Prostate gland (tissue), 2 donors: Measurements from ENCODE around the gene CNTNAP1. TPM values are rescaled to one million over a fixed set of nuclear protein-coding genes. Genes with fewer than 3 reads are reported as not detected.

ENCODE experiments used
- DNase-seq: peaks from one replicate; pipeline ENCODE4 v3.0.0-alpha.2; 2019; ENCODE audit warnings: low spot score
- H3K27ac ChIP-seq, 2 donors: fragments of 200-600 bp; sonication (generic); 2 replicates each; pipeline ENCODE4 v1.5.1; 2017 to 2019
- H3K27me3 ChIP-seq: fragments of 200-600 bp; sonication (generic); replicated peaks from 2 replicates; pipeline ENCODE4 v1.5.1; 2019; ENCODE audit not compliant: insufficient read depth
- H3K36me3 ChIP-seq, 2 donors: fragments of 200-600 bp; sonication (generic); 1 replicate in 1 of 2; 2 replicates in 1 of 2; pipeline versions ENCODE4 v1.5.1 to v1.8.1; 2017 to 2019
- H3K4me1 ChIP-seq: fragments of 200-600 bp; sonication (generic); replicated peaks from 2 replicates; pipeline ENCODE4 v1.5.1; 2019
- H3K4me3 ChIP-seq, 2 donors: fragments of 200-600 bp; sonication (generic); 2 replicates each; pipeline ENCODE4 v1.5.1; 2017 to 2019
- H3K9me3 ChIP-seq: fragments of 200-600 bp; sonication (generic); 2 replicates; pipeline ENCODE4 v1.5.1; 2017
- CTCF ChIP-seq, 4 experiments: fragments of 200-600 bp in 2 of 4; fragments of 450-650 bp in 2 of 4; sonication (generic) in 2 of 4; IDR thresholded peaks; 1 replicate in 3 of 4; 2 replicates in 1 of 4; pipeline ENCODE4 v1.5.1; 2016 to 2019; ENCODE audit warnings: antibody characterized with exemption in 4 of 4, mild to moderate bottlenecking in 2 of 4, moderate library complexity in 2 of 4
- POLR2A ChIP-seq: fragments of 450-650 bp; IDR thresholded peaks from one replicate; pipeline ENCODE4 v1.6.1; 2016; ENCODE audit warnings: antibody characterized with exemption, mild to moderate bottlenecking
- POLR2AphosphoS5 ChIP-seq: sonication (generic); formaldehyde crosslinking; IDR thresholded peaks from one replicate; pipeline ENCODE4 v1.6.1; 2017; ENCODE audit warnings: antibody characterized with exemption
- WGBS: methylation state at CpG from one replicate; pipeline ENCODE4 v1.1.5; 2018; 5-methylcytosine and 5-hydroxymethylcytosine counted together
- intact Hi-C: fragments of 100-400 bp; cut with DNase I; formaldehyde crosslinking; loops from one replicate; pipeline ENCODE4 v1.14.2; 2022
- microRNA-seq: library from miRNA; unstranded; fragments of <30 nt; microRNA quantifications from one replicate; pipeline ENCODE4, GENCODE V29; 2016
- small RNA-seq, 2 donors: library from RNA; depleted of rRNA; stranded (forward); fragments of <200 nt; gene quantifications; one replicate each; pipeline ENCODE3, GENCODE V24; 2016
- total RNA-seq, 2 donors: library from RNA; depleted of rRNA; stranded (reverse); fragments of >200 nt; gene quantifications; one replicate each; pipeline ENCODE4 v1.1.0, GENCODE V29; 2016

The CNTNAP1 gene
- total RNA-seq, 2 donors from 2014 or later: 1.9 to 9.9 TPM

- Histone ChIP-seq H3K4me3 (no peak overlapping the region), H3K27ac (peak overlapping the region; percentile 71 to 74), H3K27me3 (no peaks in the 10 kb centered on the region), H3K36me3 (no peaks in the 10 kb centered on the region), H3K9me3 (no peaks in the 10 kb centered on the region), H3K4me1 (peaks cover 17% of the 10 kb centered on the region)
- WGBS: 51% methylated on average over 7 of the region's 7 CpGs
- TF ChIP-seq POLR2AphosphoS5 (no peak), POLR2A (no peak), CTCF (IDR thresholded peaks at IDR 0.05) (no peak)
- DNase-seq: no peak
- intact Hi-C loops: no loop called here
Measured at GRCh38 chr17:42748202-42748907, 66.0 kb downstream of the CNTNAP1 start.

GRCh38 chr17:42748908-42749798 is 66.8 kb downstream of the CNTNAP1 start:
- H3K27me3 ChIP-seq: no peaks in the 10 kb centered on the region
- no peak for DNase-seq
- 45% methylated on average over 11 of the region's 11 CpGs for WGBS
- H3K9me3 ChIP-seq: no peaks in the 10 kb centered on the region
- H3K36me3 ChIP-seq: no peaks in the 10 kb centered on the region
- intact Hi-C loops: no loop called here
- H3K27ac ChIP-seq: peak overlapping the region; percentile 71 to 74
- H3K4me3 ChIP-seq: no peak overlapping the region
- TF ChIP-seq CTCF (IDR thresholded peaks at IDR 0.05) (no peak), POLR2A (no peak), POLR2AphosphoS5 (no peak)
- H3K4me1 ChIP-seq: peaks cover 10% of the 10 kb centered on the region

Small RNA genes within 50 kb of the gene (microRNA-seq; reads per million reads assigned to microRNA genes)
- 0.42 reads per million for gene MIR6780A

Small RNA genes within 50 kb of the gene (small RNA-seq; reads per million reads assigned to genes)
- gene MIR6780A: 0 to 0.28 reads per million in 2 donors

Other genes with a start within 250 kb of the CNTNAP1 start
- 10 to 100 TPM; 78.0 to 80.3 TPM for gene ATP6V0A1, start 223.7 kb upstream of the CNTNAP1 start, total RNA-seq
- 100 to 1,000 TPM in 1 of 2 donors, 10 to 100 TPM in 1; 81.5 to 123 TPM for gene NAGLU, start 146.3 kb upstream of the CNTNAP1 start, total RNA-seq
- gene HSD17B1, start 129.6 kb upstream of the CNTNAP1 start, total RNA-seq: 10 to 100 TPM in 1 of 2 donors, 1 to 10 TPM in 1; 4.1 to 16.2 TPM
- 10 to 100 TPM; 52.6 to 80.5 TPM for gene COASY, start 120.4 kb upstream of the CNTNAP1 start, total RNA-seq
- gene MLX, start 115.4 kb upstream of the CNTNAP1 start, total RNA-seq: 10 to 100 TPM; 28.1 to 52.3 TPM
- 10 to 100 TPM in 1 of 2 donors, 1 to 10 TPM in 1; 2.9 to 11.2 TPM for gene PSMC3IP, start 104.8 kb upstream of the CNTNAP1 start, total RNA-seq
- 100 to 1,000 TPM in 1 of 2 donors, 10 to 100 TPM in 1; 92.8 to 126 TPM for gene RETREG3, start 73.2 kb upstream of the CNTNAP1 start, total RNA-seq
- gene TUBG1, start 72.8 kb upstream of the CNTNAP1 start, total RNA-seq: 10 to 100 TPM; 38.7 to 78.4 TPM
- gene TUBG2, start 23.2 kb upstream of the CNTNAP1 start, total RNA-seq: 10 to 100 TPM; 36.8 to 57.7 TPM
- 100 to 1,000 TPM in 1 of 2 donors, 10 to 100 TPM in 1; 87.4 to 102 TPM for gene PLEKHH3, start 5.5 kb upstream of the CNTNAP1 start, total RNA-seq
- gene CCR10, start 688 bp upstream of the CNTNAP1 start, total RNA-seq: 1 to 10 TPM; 1.2 to 10.0 TPM
- 10 to 100 TPM; 28.5 to 61.2 TPM for gene EZH1, start 62.5 kb downstream of the CNTNAP1 start, total RNA-seq
- 10 to 100 TPM; 16.3 TPM for gene RAMP2, start 78.7 kb downstream of the CNTNAP1 start, total RNA-seq
- gene VPS25, start 90.9 kb downstream of the CNTNAP1 start, total RNA-seq: 10 to 100 TPM; 57.4 to 91.8 TPM
- 10 to 100 TPM; 24.7 to 28.9 TPM for gene WNK4, start 98.1 kb downstream of the CNTNAP1 start, total RNA-seq
- gene COA3, start 116.2 kb downstream of the CNTNAP1 start, total RNA-seq: 100 to 1,000 TPM in 1 of 2 donors, 10 to 100 TPM in 1; 70.4 to 167 TPM
- gene CNTD1, start 116.3 kb downstream of the CNTNAP1 start, total RNA-seq: 1 to 10 TPM; 1.4 to 7.7 TPM
- gene BECN1, start 141.8 kb downstream of the CNTNAP1 start, total RNA-seq: 100 to 1,000 TPM in 1 of 2 donors, 10 to 100 TPM in 1; 93.9 to 139 TPM
- gene PSME3, start 150.9 kb downstream of the CNTNAP1 start, total RNA-seq: 10 to 100 TPM; 68.5 to 71.1 TPM
- gene AOC2, start 162.0 kb downstream of the CNTNAP1 start, total RNA-seq: 1 to 10 TPM in 1 of 2 donors, under 1 TPM in 1; 0.27 to 4.9 TPM
- 10 to 100 TPM; 20.7 to 57.7 TPM for gene AOC3, start 168.7 kb downstream of the CNTNAP1 start, total RNA-seq
- not detected for gene G6PC1, start 218.3 kb downstream of the CNTNAP1 start, total RNA-seq